ENCODE measurements around the gene IL27RA.
A peak's percentile ranks its signal among the peaks of the same experiment; 100 is the strongest.
"Not testable (repeated sequence)": the region's sequence is repeated elsewhere in the genome, so short reads cannot be mapped to it uniquely, and the experiment has no call there.

Gene IL27RA

GRCh38 chr19:14019100-14019499, 12.5 kb upstream of the IL27RA start:
- Histone ChIP-seq H3K4me1 (ENCODE audit: control insufficient read depth, insufficient read depth, low read length) (no peaks in the 10 kb centered on the region), H3K27ac (ENCODE audit: extremely low read depth, low read depth, low read length) (no peak overlapping the region), H3K36me3 (ENCODE audit: control insufficient read depth in 2 of 2, insufficient read depth in 1 of 2, low read length in 2 of 2) (no peaks in the 10 kb centered on the region), H3K4me3 (ENCODE audit: low read depth, low read length) (no peak overlapping the region), H3K9me3 (ENCODE audit: control insufficient read depth, insufficient read depth, low read depth, low read length) (no peaks in the 10 kb centered on the region)
- TF ChIP-seq ZNF140 (tag by site-specific recombination; IDR thresholded peaks at IDR 0.05) (no peak), KLF1 (tag by site-specific recombination; IDR thresholded peaks at IDR 0.05) (no peak), CTCF (tag by site-specific recombination; IDR thresholded peaks at IDR 0.05) (no peak), ZNF398 (tag by site-specific recombination; IDR thresholded peaks at IDR 0.05) (no peak), OVOL3 (tag by site-specific recombination; IDR thresholded peaks at IDR 0.05) (no peak), ZNF133 (tag by site-specific recombination; IDR thresholded peaks at IDR 0.05) (no peak)
- ChIA-PET CTCF (interaction anchor here (0.6 to 1.6 kb wide), 7 partner anchors 8 to 93 kb away, joined by 3 to 8 read pairs (median 5); partner anchors contain the start of genes IL27RA and RLN3), POLR2A (interaction anchor here (1.4 kb wide), 1 partner anchor 12 kb away, joined by 6 read pairs; the partner anchor contains the start of gene RFX1)

- H3K27ac ChIP-seq (ENCODE audit: extremely low read depth, low read depth, low read length); H3K36me3 ChIP-seq (ENCODE audit: control insufficient read depth in 2 of 2, insufficient read depth in 1 of 2, low read length in 2 of 2); H3K4me3 ChIP-seq (ENCODE audit: low read depth, low read length); H3K4me1 ChIP-seq (ENCODE audit: control insufficient read depth, insufficient read depth, low read length); H3K9me3 ChIP-seq (ENCODE audit: control insufficient read depth, insufficient read depth, low read depth, low read length): not testable (repeated sequence)
- POLR2A ChIA-PET: interaction anchor here (1.4 kb wide), 1 partner anchor 13 kb away, joined by 6 read pairs; the partner anchor contains the start of gene RFX1
- CTCF ChIA-PET: interaction anchor here (0.6 to 1.6 kb wide), 5 partner anchors 8 to 93 kb away, joined by 3 to 8 read pairs (median 5); partner anchors contain the start of genes IL27RA and RLN3
These were observed 11.8 kb upstream of the IL27RA start for GRCh38 chr19:14019739-14020138.

- CTCF ChIA-PET: interaction anchor here (0.6 to 3.2 kb wide), 5 partner anchors 10 to 274 kb away, joined by 3 to 19 read pairs (median 5); partner anchors contain the start of gene IL27RA
- no peaks in the 10 kb centered on the region for H3K9me3 ChIP-seq (ENCODE audit: control insufficient read depth, insufficient read depth, low read depth, low read length)
- no peak overlapping the region for H3K27ac ChIP-seq (ENCODE audit: extremely low read depth, low read depth, low read length)
- no peak overlapping the region for H3K4me3 ChIP-seq (ENCODE audit: low read depth, low read length)
- H3K36me3 ChIP-seq (ENCODE audit: control insufficient read depth in 2 of 2, insufficient read depth in 1 of 2, low read length in 2 of 2): no peaks in the 10 kb centered on the region
- TF ChIP-seq PBX3 (CRISPR knock-in tag; IDR thresholded peaks at IDR 0.05) (no peak), KLF10 (tag by site-specific recombination; IDR thresholded peaks at IDR 0.05) (peak; percentile 30; the same call in 1 of the 2 replicates), IKZF3 (tag by site-specific recombination; IDR thresholded peaks at IDR 0.05) (0 out of 2 replicates have a peak, but pooled peaks have one; percentile 17)
- POLR2A ChIA-PET: interaction anchor here (0.8 to 1.6 kb wide), 3 partner anchors 10 to 15 kb away, joined by 3 to 8 read pairs (median 5); partner anchors contain the start of genes IL27RA and RFX1
- no peaks in the 10 kb centered on the region for H3K4me1 ChIP-seq (ENCODE audit: control insufficient read depth, insufficient read depth, low read length)
These were observed 10.1 kb upstream of the IL27RA start for GRCh38 chr19:14021474-14021873.

- H3K36me3 ChIP-seq (ENCODE audit: control insufficient read depth in 2 of 2, insufficient read depth in 1 of 2, low read length in 2 of 2): no peaks in the 10 kb centered on the region
- POLR2A ChIA-PET: interaction anchor here (1.6 kb wide), 2 partner anchors 9 to 16 kb away, joined by 5 to 8 read pairs; partner anchors contain the start of genes IL27RA and RFX1
- CTCF ChIA-PET: interaction anchor here (0.6 to 3.2 kb wide), 9 partner anchors 9 to 240 kb away, joined by 3 to 19 read pairs (median 3); partner anchors contain the start of gene IL27RA
- TF ChIP-seq ZNF341 (tag by site-specific recombination; IDR thresholded peaks at IDR 0.05; ENCODE audit: low read depth) (no peak), OSR2 (tag by site-specific recombination; IDR thresholded peaks at IDR 0.05) (peak; percentile 35; the same call in 1 of the 2 replicates)
- H3K4me1 ChIP-seq (ENCODE audit: control insufficient read depth, insufficient read depth, low read length): no peaks in the 10 kb centered on the region
- no peaks in the 10 kb centered on the region for H3K9me3 ChIP-seq (ENCODE audit: control insufficient read depth, insufficient read depth, low read depth, low read length)
- no peak overlapping the region for H3K27ac ChIP-seq (ENCODE audit: extremely low read depth, low read depth, low read length)
- H3K4me3 ChIP-seq (ENCODE audit: low read depth, low read length): no peak overlapping the region
These were observed 9.1 kb upstream of the IL27RA start for GRCh38 chr19:14022469-14022868.

All from HEK293 (cell line).